ENCODE results near the gene TM7SF3. TPM values are rescaled to one million over a fixed set of nuclear protein-coding genes. Genes with fewer than 3 reads are reported as not detected.
"Not testable (repeated sequence)": the region's sequence is repeated elsewhere in the genome, so short reads cannot be mapped to it uniquely, and the experiment has no call there.

Gene TM7SF3
- total RNA-seq, 2 experiments from 2014 or later, result 24.2 to 28.5 TPM

- peaks cover 28% of the 10 kb centered on the region for H3K36me3 Mint-ChIP-seq
- DNase-seq, result no peak
- no peak overlapping the region for H3K4me3 Mint-ChIP-seq
- no peak overlapping the region for H3K27ac Mint-ChIP-seq
- no peaks in the 10 kb centered on the region for H3K27me3 Mint-ChIP-seq
- intact Hi-C loops (cut with micrococcal nuclease), result no loop called here
- H3K4me1 Mint-ChIP-seq (ENCODE audit: low read depth), result peaks cover 17% of the 10 kb centered on the region
- CTCF ChIA-PET, result no interaction called here
- POLR2A ChIA-PET, result no interaction called here
- no peaks in the 10 kb centered on the region for H3K9me3 Mint-ChIP-seq
These were observed 47.3 kb downstream of the TM7SF3 start for GRCh38 chr12:26966842-26967241.

GRCh38 chr12:26963413-26963812 is 50.8 kb downstream of the TM7SF3 start:
- H3K9me3 Mint-ChIP-seq, result no peaks in the 10 kb centered on the region
- CTCF ChIA-PET, result interaction anchor here (1.2 kb wide), 1 partner anchor 50 kb away, joined by 4 read pairs; the partner anchor contains the start of gene TM7SF3

GRCh38 chr12:26961803-26962202 is 52.4 kb downstream of the TM7SF3 start:
- H3K4me3 Mint-ChIP-seq, result no peak overlapping the region
- H3K9me3 Mint-ChIP-seq, result no peaks in the 10 kb centered on the region
- H3K27me3 Mint-ChIP-seq, result no peaks in the 10 kb centered on the region
- ChIA-PET POLR2A (no interaction called here), CTCF (interaction anchor here (1.0 kb wide), 1 partner anchor 77 kb away, joined by 5 read pairs; no protein-coding TSS in a partner anchor)
- H3K36me3 Mint-ChIP-seq, result peaks cover 32% of the 10 kb centered on the region
- intact Hi-C loops (cut with micrococcal nuclease), result no loop called here
- H3K4me1 Mint-ChIP-seq (ENCODE audit: low read depth), result no peaks in the 10 kb centered on the region
- DNase-seq, result no peak
- no peak overlapping the region for H3K27ac Mint-ChIP-seq

More at GRCh38 chr12:26963413-26963812, 50.8 kb downstream of the TM7SF3 start:
- POLR2A ChIA-PET, result no interaction called here
- no peak overlapping the region for H3K4me3 Mint-ChIP-seq
- intact Hi-C loops (cut with micrococcal nuclease), result no loop called here
- DNase-seq, result no peak
- peaks cover 32% of the 10 kb centered on the region for H3K36me3 Mint-ChIP-seq
- H3K4me1 Mint-ChIP-seq (ENCODE audit: low read depth), result no peaks in the 10 kb centered on the region
- no peak overlapping the region for H3K27ac Mint-ChIP-seq
- H3K27me3 Mint-ChIP-seq, result no peaks in the 10 kb centered on the region

GRCh38 chr12:26961391-26961790 is 52.8 kb downstream of the TM7SF3 start:
- peaks cover 31% of the 10 kb centered on the region for H3K36me3 Mint-ChIP-seq
- H3K9me3 Mint-ChIP-seq; DNase-seq; H3K4me1 Mint-ChIP-seq (ENCODE audit: low read depth); POLR2A ChIA-PET; intact Hi-C loops (cut with micrococcal nuclease); H3K27ac Mint-ChIP-seq; H3K27me3 Mint-ChIP-seq; H3K4me3 Mint-ChIP-seq: not testable (repeated sequence)
- CTCF ChIA-PET, result interaction anchor here (1.0 kb wide), 1 partner anchor 76 kb away, joined by 5 read pairs; no protein-coding TSS in a partner anchor

GRCh38 chr12:26954027-26954426 is 60.2 kb downstream of the TM7SF3 start:
- Mint-ChIP-seq H3K9me3 (no peaks in the 10 kb centered on the region), H3K27me3 (no peaks in the 10 kb centered on the region), H3K36me3 (peaks cover 23% of the 10 kb centered on the region), H3K4me1 (ENCODE audit: low read depth) (peaks cover 39% of the 10 kb centered on the region), H3K27ac (no peak overlapping the region), H3K4me3 (no peak overlapping the region)
- ChIA-PET CTCF (interaction anchor here (1.1 to 1.4 kb wide), 2 partner anchors 69 to 352 kb away, joined by 4 to 5 read pairs; no protein-coding TSS in a partner anchor), POLR2A (interaction anchor here (1.0 kb wide), 1 partner anchor 78 kb away, joined by 3 read pairs; no protein-coding TSS in a partner anchor)
- intact Hi-C loops (cut with micrococcal nuclease), result loop anchor here (2.0 kb wide), 1 partner anchor 13 kb away; no protein-coding TSS in a partner anchor
- no peak for DNase-seq

- no peak for DNase-seq
- Mint-ChIP-seq H3K36me3 (peaks cover 25% of the 10 kb centered on the region), H3K4me1 (ENCODE audit: low read depth) (peaks cover 42% of the 10 kb centered on the region), H3K27me3 (no peaks in the 10 kb centered on the region), H3K4me3 (no peak overlapping the region), H3K27ac (no peak overlapping the region), H3K9me3 (peaks cover 4% of the 10 kb centered on the region)
- POLR2A ChIA-PET, result no interaction called here
- intact Hi-C loops (cut with micrococcal nuclease), result no loop called here
- CTCF ChIA-PET, result no interaction called here
These were observed 60.7 kb downstream of the TM7SF3 start for GRCh38 chr12:26953447-26953846.

- H3K27ac Mint-ChIP-seq, result peak overlapping the region; percentile 53
- H3K27me3 Mint-ChIP-seq, result no peaks in the 10 kb centered on the region
- H3K4me1 Mint-ChIP-seq (ENCODE audit: low read depth), result peaks cover 61% of the 10 kb centered on the region
- intact Hi-C loops (cut with micrococcal nuclease), result no loop called here
- peaks cover 13% of the 10 kb centered on the region for H3K9me3 Mint-ChIP-seq
- CTCF ChIA-PET, result no interaction called here
- H3K36me3 Mint-ChIP-seq, result peaks cover 33% of the 10 kb centered on the region
- DNase-seq, result no peak
- POLR2A ChIA-PET, result no interaction called here
- H3K4me3 Mint-ChIP-seq, result no peak overlapping the region
These were observed 65.9 kb downstream of the TM7SF3 start for GRCh38 chr12:26948309-26948708.

GRCh38 chr12:26941215-26941594 is 73.0 kb downstream of the TM7SF3 start:
- intact Hi-C loops (cut with micrococcal nuclease), result loop anchor here (2.0 kb wide), 1 partner anchor 14 kb away; no protein-coding TSS in a partner anchor
- Mint-ChIP-seq H3K27me3 (no peaks in the 10 kb centered on the region), H3K9me3 (no peaks in the 10 kb centered on the region), H3K36me3 (peaks cover 9% of the 10 kb centered on the region), H3K4me1 (ENCODE audit: low read depth) (peaks cover 46% of the 10 kb centered on the region), H3K4me3 (peak overlapping the region; percentile 67), H3K27ac (peak overlapping the region; percentile 92)
- no peak for DNase-seq
- ChIA-PET CTCF (interaction anchor here (1.1 to 2.2 kb wide), 2 partner anchors 72 to 75 kb away, joined by 3 to 5 read pairs; no protein-coding TSS in a partner anchor), POLR2A (interaction anchor here (0.9 kb wide), 1 partner anchor 108 kb away, joined by 4 read pairs; the partner anchor contains the start of gene ITPR2)

GRCh38 chr12:26940516-26941214 is 73.5 kb downstream of the TM7SF3 start:
- H3K4me3 Mint-ChIP-seq, result peak overlapping the region; percentile 67
- H3K4me1 Mint-ChIP-seq (ENCODE audit: low read depth), result peaks cover 46% of the 10 kb centered on the region
- CTCF ChIA-PET, result interaction anchor here (2.2 kb wide), 1 partner anchor 75 kb away, joined by 5 read pairs; no protein-coding TSS in a partner anchor
- POLR2A ChIA-PET, result interaction anchor here (0.9 kb wide), 1 partner anchor 107 kb away, joined by 4 read pairs; the partner anchor contains the start of gene ITPR2
- H3K27ac Mint-ChIP-seq, result peak overlapping the region; percentile 92
- H3K9me3 Mint-ChIP-seq, result no peaks in the 10 kb centered on the region
- intact Hi-C loops (cut with micrococcal nuclease), result loop anchor here (2.0 kb wide), 1 partner anchor 14 kb away; no protein-coding TSS in a partner anchor
- peak; percentile 36 for DNase-seq
- no peaks in the 10 kb centered on the region for H3K27me3 Mint-ChIP-seq
- peaks cover 4% of the 10 kb centered on the region for H3K36me3 Mint-ChIP-seq

GRCh38 chr12:26939953-26940352 is 74.2 kb downstream of the TM7SF3 start:
- Mint-ChIP-seq H3K36me3 (peaks cover 6% of the 10 kb centered on the region), H3K4me3 (peak overlapping the region; percentile 94), H3K27me3 (no peaks in the 10 kb centered on the region), H3K27ac (peak overlapping the region; percentile 92), H3K9me3 (no peaks in the 10 kb centered on the region), H3K4me1 (ENCODE audit: low read depth) (peaks cover 49% of the 10 kb centered on the region)
- no peak for DNase-seq
- intact Hi-C loops (cut with micrococcal nuclease), result loop anchor here (2.0 to 10.0 kb wide), 5 partner anchors 15 to 845 kb away; partner anchors contain the start of genes KLHL42 and MANSC4
- ChIA-PET CTCF (no interaction called here), POLR2A (no interaction called here)

- POLR2A ChIA-PET, result no interaction called here
- no peak for DNase-seq
- Mint-ChIP-seq H3K4me3 (peak overlapping the region; percentile 94), H3K27me3 (no peaks in the 10 kb centered on the region), H3K36me3 (peaks cover 10% of the 10 kb centered on the region), H3K4me1 (ENCODE audit: low read depth) (peaks cover 51% of the 10 kb centered on the region), H3K9me3 (no peaks in the 10 kb centered on the region), H3K27ac (peak overlapping the region; percentile 98)
- intact Hi-C loops (cut with micrococcal nuclease), result loop anchor here (2.0 to 10.0 kb wide), 4 partner anchors 87 to 845 kb away; partner anchors contain the start of genes KLHL42 and MANSC4
- CTCF ChIA-PET, result no interaction called here
These were observed 74.9 kb downstream of the TM7SF3 start for GRCh38 chr12:26939192-26939832.

GRCh38 chr12:26938701-26939062 is 75.5 kb downstream of the TM7SF3 start:
- intact Hi-C loops (cut with micrococcal nuclease), result loop anchor here (1.0 to 10.0 kb wide), 9 partner anchors 34 to 846 kb away; partner anchors contain the start of genes ITPR2, KLHL42, MANSC4 and STK38L
- Mint-ChIP-seq H3K9me3 (no peaks in the 10 kb centered on the region), H3K4me1 (ENCODE audit: low read depth) (peaks cover 49% of the 10 kb centered on the region), H3K4me3 (peak overlapping the region; percentile 94), H3K27ac (peak overlapping the region; percentile 98), H3K27me3 (no peaks in the 10 kb centered on the region), H3K36me3 (peaks cover 10% of the 10 kb centered on the region)
- ChIA-PET POLR2A (no interaction called here), CTCF (no interaction called here)
- DNase-seq, result peak; percentile 44
